Vagina (tissue), 2 donors: ENCODE data around the gene SERPINF2.

Experiments
- POLR2A ChIP-seq, 2 donors: fragments of 450-650 bp; IDR thresholded peaks; one replicate each; pipeline ENCODE4 v1.6.1; 2017; ENCODE audit warnings: antibody characterized with exemption in 2 of 2, mild to moderate bottlenecking in 2 of 2, moderate library complexity in 2 of 2
- TF ChIP-seq, protein P1 (sequence below), 3 experiments: fragments of 450-650 bp in 2 of 3; fragments of 200-600 bp in 1 of 3; sonication (generic) in 1 of 3; IDR thresholded peaks; one replicate each; pipeline ENCODE4 v1.5.1; 2017 to 2019; ENCODE audit warnings: antibody characterized with exemption in 3 of 3, mild to moderate bottlenecking in 2 of 3, moderate library complexity in 2 of 3

DNA sequence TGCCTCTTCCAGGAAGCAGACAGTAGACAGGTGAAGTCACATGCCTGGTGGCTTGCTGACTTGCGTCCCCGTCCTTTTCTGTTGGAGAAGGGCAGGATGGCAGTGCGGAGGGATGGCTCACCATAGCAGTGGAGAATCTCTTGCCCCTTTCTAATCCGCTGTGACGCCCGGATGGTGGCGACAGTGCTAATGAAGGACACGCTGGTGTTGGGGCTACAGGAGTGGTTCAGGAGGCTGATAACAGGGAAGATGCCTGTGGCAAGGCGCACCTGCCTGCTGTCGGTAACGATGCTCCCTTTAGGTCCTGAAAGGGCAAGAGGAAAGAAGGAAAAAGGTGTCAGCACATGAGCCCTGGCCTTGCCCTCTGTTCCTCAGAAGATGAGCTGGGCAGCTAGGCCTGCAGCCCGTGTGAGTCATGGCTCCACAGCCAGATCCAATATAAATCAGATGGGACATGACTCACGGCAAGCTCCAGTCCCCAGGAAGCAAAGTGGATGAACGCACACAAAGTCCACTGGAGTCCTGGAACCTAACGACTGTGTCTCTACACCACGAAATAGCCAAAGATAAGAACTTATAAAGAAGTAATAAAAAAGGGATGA, 44.7 kb downstream of the SERPINF2 start:
- no peak for TF ChIP-seq POLR2A (IDR thresholded peaks at IDR 0.05)
- TF ChIP-seq, protein P1, sequence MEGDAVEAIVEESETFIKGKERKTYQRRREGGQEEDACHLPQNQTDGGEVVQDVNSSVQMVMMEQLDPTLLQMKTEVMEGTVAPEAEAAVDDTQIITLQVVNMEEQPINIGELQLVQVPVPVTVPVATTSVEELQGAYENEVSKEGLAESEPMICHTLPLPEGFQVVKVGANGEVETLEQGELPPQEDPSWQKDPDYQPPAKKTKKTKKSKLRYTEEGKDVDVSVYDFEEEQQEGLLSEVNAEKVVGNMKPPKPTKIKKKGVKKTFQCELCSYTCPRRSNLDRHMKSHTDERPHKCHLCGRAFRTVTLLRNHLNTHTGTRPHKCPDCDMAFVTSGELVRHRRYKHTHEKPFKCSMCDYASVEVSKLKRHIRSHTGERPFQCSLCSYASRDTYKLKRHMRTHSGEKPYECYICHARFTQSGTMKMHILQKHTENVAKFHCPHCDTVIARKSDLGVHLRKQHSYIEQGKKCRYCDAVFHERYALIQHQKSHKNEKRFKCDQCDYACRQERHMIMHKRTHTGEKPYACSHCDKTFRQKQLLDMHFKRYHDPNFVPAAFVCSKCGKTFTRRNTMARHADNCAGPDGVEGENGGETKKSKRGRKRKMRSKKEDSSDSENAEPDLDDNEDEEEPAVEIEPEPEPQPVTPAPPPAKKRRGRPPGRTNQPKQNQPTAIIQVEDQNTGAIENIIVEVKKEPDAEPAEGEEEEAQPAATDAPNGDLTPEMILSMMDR (IDR thresholded peaks at IDR 0.05), result no peak
